ENCODE data around the gene SEZ6. TPM values are rescaled to one million over a fixed set of nuclear protein-coding genes. Genes with fewer than 3 reads are reported as not detected.

The SEZ6 gene
- total and polyA plus RNA-seq, 2 donors (not counting 1 experiment from before 2014, with no cell fraction given) = not detected

DNA sequence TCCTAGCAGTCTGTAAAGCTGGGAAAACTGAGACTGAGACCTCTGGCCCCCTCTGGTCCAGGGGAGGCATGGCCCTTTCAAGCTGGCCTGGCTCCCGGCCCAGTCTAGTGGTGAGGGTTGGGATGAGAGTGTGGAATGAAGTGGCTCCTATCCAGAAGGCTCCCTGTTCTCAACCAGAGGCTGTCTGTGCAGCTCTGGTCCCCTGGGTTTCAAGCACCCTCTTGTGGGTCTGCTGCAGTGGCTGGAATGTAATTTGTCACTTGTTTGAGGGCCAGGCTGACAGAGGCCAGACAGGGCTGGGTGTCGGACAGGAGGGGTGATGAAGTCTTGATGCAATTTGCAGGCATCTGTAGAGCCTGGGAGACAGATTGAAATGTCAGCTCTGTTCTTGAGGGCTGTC, 32.4 kb downstream of the SEZ6 start:
- Histone ChIP-seq H3K36me3 (replicated peaks in 1 of 2; ENCODE audit: control extremely low read depth in 1 of 2, control insufficient read depth in 1 of 2, extremely low read depth in 1 of 2, insufficient read depth in 2 of 2, low read length in 1 of 2) (no peaks in the 10 kb centered on the region), H3K9ac (ENCODE audit: low read length) (no peak overlapping the region), H3K4me3 (ENCODE audit: control extremely low read depth in 1 of 5, extremely low read depth in 1 of 5, insufficient read depth in 1 of 5, low read depth in 2 of 5, low read length in 4 of 5) (no peak overlapping the region), H4K20me1 (ENCODE audit: control insufficient read depth, insufficient read depth, low read length, poor library complexity, severe bottlenecking) (no peaks in the 10 kb centered on the region), H3K79me2 (ENCODE audit: control insufficient read depth, insufficient read depth, low read length) (no peaks in the 10 kb centered on the region), H2AFZ (ENCODE audit: insufficient read depth, low read depth, low read length, poor library complexity, severe bottlenecking) (no peak overlapping the region), H3K4me2 (replicated peaks; ENCODE audit: low read depth, low read length, poor library complexity, severe bottlenecking) (no peak overlapping the region), H3K4me1 (ENCODE audit: control insufficient read depth in 2 of 2, insufficient read depth in 2 of 2, low read length in 2 of 2) (no peaks in the 10 kb centered on the region), H3K27me3 (replicated peaks in 1 of 4; ENCODE audit: control extremely low read depth in 1 of 4, control insufficient read depth in 3 of 4, insufficient read depth in 4 of 4, low read length in 3 of 4) (peaks cover 0 to 7% (median 0%) of the 10 kb centered on the region in 4 experiments), H3K9me3 (ENCODE audit: control extremely low read depth in 1 of 3, control insufficient read depth in 2 of 3, insufficient read depth in 1 of 3, low read length in 2 of 3) (no peaks in the 10 kb centered on the region), H3K27ac (ENCODE audit: low read length in 2 of 2) (no peak overlapping the region)
- Mint-ChIP-seq H3K27me3 (peaks cover 10% of the 10 kb centered on the region), H3K9me3 (ENCODE audit: insufficient read depth) (no peaks in the 10 kb centered on the region), H3K4me1 (no peaks in the 10 kb centered on the region), H3K27ac (no peak overlapping the region), H3K4me3 (no peak overlapping the region)
- ChIA-PET POLR2A (no interaction called here), CTCF (interaction anchor here (0.9 to 1.9 kb wide), 3 partner anchors 8 to 143 kb away, joined by 4 to 10 read pairs (median 8); no protein-coding TSS in a partner anchor)
- DNase-seq (no peak), ATAC-seq (ENCODE audit: low read depth) (no peak)
- 83% methylated on average over 2 of the region's 2 CpGs for WGBS (ENCODE audit: insufficient coverage)
- TF ChIP-seq CTCF (IDR thresholded peaks at IDR 0.05) (no peak), EZH2 (IDR thresholded peaks at IDR 0.05; ENCODE audit: borderline replicate concordance, insufficient read depth, low read depth, low read length, poor library complexity, severe bottlenecking) (no peak)
- intact Hi-C loops (cut with micrococcal nuclease) = no loop called here

- H3K36me3 ChIP-seq (replicated peaks in 1 of 2; ENCODE audit: control extremely low read depth in 1 of 2, control insufficient read depth in 1 of 2, extremely low read depth in 1 of 2, insufficient read depth in 2 of 2, low read length in 1 of 2) = no peaks in the 10 kb centered on the region
- no peak for ATAC-seq (ENCODE audit: low read depth)
- DNase-seq = no peak
- Mint-ChIP-seq H3K9me3 (ENCODE audit: insufficient read depth) (no peaks in the 10 kb centered on the region), H3K27ac (no peak overlapping the region), H3K4me1 (peaks cover 1% of the 10 kb centered on the region), H3K4me3 (no peak overlapping the region), H3K27me3 (peaks cover 3% of the 10 kb centered on the region)
- no peaks in the 10 kb centered on the region for H4K20me1 ChIP-seq (ENCODE audit: control insufficient read depth, insufficient read depth, low read length, poor library complexity, severe bottlenecking)
- no peak overlapping the region for H3K9ac ChIP-seq (ENCODE audit: low read length)
- TF ChIP-seq CTCF (IDR thresholded peaks at IDR 0.05) (no peak), EZH2 (IDR thresholded peaks at IDR 0.05; ENCODE audit: borderline replicate concordance, insufficient read depth, low read depth, low read length, poor library complexity, severe bottlenecking) (no peak)
- no peak overlapping the region for H2AFZ ChIP-seq (ENCODE audit: insufficient read depth, low read depth, low read length, poor library complexity, severe bottlenecking)
- CTCF ChIA-PET = interaction anchor here (1.3 to 1.9 kb wide), 3 partner anchors 8 to 144 kb away, joined by 3 to 10 read pairs (median 4); no protein-coding TSS in a partner anchor
- H3K27ac ChIP-seq (ENCODE audit: low read length in 2 of 2) = no peak overlapping the region
- H3K4me3 ChIP-seq (ENCODE audit: control extremely low read depth in 1 of 5, extremely low read depth in 1 of 5, insufficient read depth in 1 of 5, low read depth in 2 of 5, low read length in 4 of 5) = no peak overlapping the region
- no peaks in the 10 kb centered on the region for H3K79me2 ChIP-seq (ENCODE audit: control insufficient read depth, insufficient read depth, low read length)
- intact Hi-C loops (cut with micrococcal nuclease) = no loop called here
- H3K27me3 ChIP-seq (replicated peaks in 1 of 4; ENCODE audit: control extremely low read depth in 1 of 4, control insufficient read depth in 3 of 4, insufficient read depth in 4 of 4, low read length in 3 of 4) = peaks cover 0 to 7% (median 0%) of the 10 kb centered on the region in 4 experiments
- POLR2A ChIA-PET = interaction anchor here (0.6 kb wide), 1 partner anchor 188 kb away, joined by 3 read pairs; no protein-coding TSS in a partner anchor
- peaks cover 0 to 4% of the 10 kb centered on the region in 2 donors for H3K4me1 ChIP-seq (ENCODE audit: control insufficient read depth in 2 of 2, insufficient read depth in 2 of 2, low read length in 2 of 2)
- H3K9me3 ChIP-seq (ENCODE audit: control extremely low read depth in 1 of 3, control insufficient read depth in 2 of 3, insufficient read depth in 1 of 3, low read length in 2 of 3) = no peaks in the 10 kb centered on the region
- 84% methylated on average over 9 of the region's 10 CpGs for WGBS (ENCODE audit: insufficient coverage)
- no peak overlapping the region for H3K4me2 ChIP-seq (replicated peaks; ENCODE audit: low read depth, low read length, poor library complexity, severe bottlenecking)
Observed at GRCh38 chr17:28972437-28972836, 33.4 kb downstream of the SEZ6 start.
